ENCODE results near the gene RIMS1.

DNA sequence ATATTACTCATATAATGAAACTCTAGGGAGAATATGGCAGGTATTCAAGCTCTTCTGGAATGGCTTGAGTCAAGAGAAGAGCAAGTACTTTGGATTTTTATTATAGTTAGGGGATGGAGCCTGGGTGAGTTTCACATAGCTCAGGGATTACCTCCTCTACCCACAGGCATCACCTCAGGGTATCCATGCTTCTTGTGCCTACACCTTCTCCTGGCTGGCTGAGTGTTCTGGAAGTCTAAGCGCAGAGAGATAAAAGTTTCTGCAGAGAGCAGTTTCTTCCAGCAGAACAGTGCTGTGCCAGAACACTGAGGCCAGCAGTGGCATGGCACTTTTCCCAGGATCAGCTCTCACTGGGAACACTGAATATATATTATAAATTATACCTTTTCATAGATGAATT, 535.8 kb downstream of the RIMS1 start:
- TF ChIP-seq, protein P1, sequence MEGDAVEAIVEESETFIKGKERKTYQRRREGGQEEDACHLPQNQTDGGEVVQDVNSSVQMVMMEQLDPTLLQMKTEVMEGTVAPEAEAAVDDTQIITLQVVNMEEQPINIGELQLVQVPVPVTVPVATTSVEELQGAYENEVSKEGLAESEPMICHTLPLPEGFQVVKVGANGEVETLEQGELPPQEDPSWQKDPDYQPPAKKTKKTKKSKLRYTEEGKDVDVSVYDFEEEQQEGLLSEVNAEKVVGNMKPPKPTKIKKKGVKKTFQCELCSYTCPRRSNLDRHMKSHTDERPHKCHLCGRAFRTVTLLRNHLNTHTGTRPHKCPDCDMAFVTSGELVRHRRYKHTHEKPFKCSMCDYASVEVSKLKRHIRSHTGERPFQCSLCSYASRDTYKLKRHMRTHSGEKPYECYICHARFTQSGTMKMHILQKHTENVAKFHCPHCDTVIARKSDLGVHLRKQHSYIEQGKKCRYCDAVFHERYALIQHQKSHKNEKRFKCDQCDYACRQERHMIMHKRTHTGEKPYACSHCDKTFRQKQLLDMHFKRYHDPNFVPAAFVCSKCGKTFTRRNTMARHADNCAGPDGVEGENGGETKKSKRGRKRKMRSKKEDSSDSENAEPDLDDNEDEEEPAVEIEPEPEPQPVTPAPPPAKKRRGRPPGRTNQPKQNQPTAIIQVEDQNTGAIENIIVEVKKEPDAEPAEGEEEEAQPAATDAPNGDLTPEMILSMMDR (IDR thresholded peaks at IDR 0.05; ENCODE audit: low read length): no peak
- TF ChIP-seq EZH2 (IDR thresholded peaks at IDR 0.05; ENCODE audit: borderline replicate concordance, low read length): no peak

Data from OCI-LY1 (cell line).